ENCODE results near the gene P2RX2. TPM values are rescaled to one million over a fixed set of nuclear protein-coding genes. Genes with fewer than 3 reads are reported as not detected.

P2RX2 gene
- total and polyA plus RNA-seq, 2 of the 4 experiments (the other 2 are of a cell fraction), result not detected

DNA sequence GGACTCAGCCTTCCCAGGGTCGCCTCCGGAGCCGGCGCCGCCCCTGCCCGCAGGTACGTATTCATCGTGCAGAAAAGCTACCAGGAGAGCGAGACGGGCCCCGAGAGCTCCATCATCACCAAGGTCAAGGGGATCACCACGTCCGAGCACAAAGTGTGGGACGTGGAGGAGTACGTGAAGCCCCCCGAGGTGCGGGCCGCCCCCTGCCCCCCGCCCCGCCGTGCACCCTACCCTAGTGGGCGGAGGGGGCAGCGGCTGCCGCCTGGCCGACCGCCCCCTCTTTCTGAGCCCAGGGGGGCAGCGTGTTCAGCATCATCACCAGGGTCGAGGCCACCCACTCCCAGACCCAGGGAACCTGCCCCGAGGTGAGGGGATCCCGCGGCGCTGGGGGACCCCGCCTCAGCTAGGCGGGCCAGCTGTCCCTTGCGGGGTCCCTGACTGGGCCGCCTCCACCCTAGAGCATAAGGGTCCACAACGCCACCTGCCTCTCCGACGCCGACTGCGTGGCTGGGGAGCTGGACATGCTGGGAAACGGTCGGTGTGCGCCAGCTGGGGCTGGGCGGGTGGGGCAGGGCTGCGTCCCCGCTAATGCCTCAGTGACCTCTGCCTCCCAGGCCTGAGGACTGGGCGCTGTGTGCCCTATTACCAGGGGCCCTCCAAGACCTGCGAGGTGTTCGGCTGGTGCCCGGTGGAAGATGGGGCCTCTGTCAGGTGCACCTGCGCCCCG, 973 bp downstream of the P2RX2 start (continued):
- no peak for TF ChIP-seq POLR2A (IDR thresholded peaks at IDR 0.05; ENCODE audit: low read depth, low read length)

- Histone ChIP-seq H2BK20ac (ENCODE audit: low read depth, low read length) (no peak overlapping the region), H2BK15ac (ENCODE audit: low read depth, low read length) (no peak overlapping the region), H3K4ac (ENCODE audit: low read depth, low read length) (no peak overlapping the region), H3K36me3 (ENCODE audit: control insufficient read depth, insufficient read depth, low read length) (peaks cover 4% of the 10 kb centered on the region; the same call in 1 of the 2 replicates), H3K79me1 (ENCODE audit: low read depth in 1 of 2, low read length in 2 of 2) (no peaks in the 10 kb centered on the region), H2BK5ac (ENCODE audit: low read depth, low read length, poor library complexity, severe bottlenecking) (no peak overlapping the region), H4K20me1 (ENCODE audit: insufficient read depth, low read length) (no peaks in the 10 kb centered on the region), H3K27me3 (ENCODE audit: control insufficient read depth, insufficient read depth, low read length) (peaks cover 37% of the 10 kb centered on the region), H2AFZ (replicated peaks; ENCODE audit: low read length, poor library complexity) (no peak overlapping the region), H2BK120ac (ENCODE audit: low read depth, low read length) (no peak overlapping the region), H3K9ac (ENCODE audit: low read depth, low read length) (no peak overlapping the region), H3K9me3 (ENCODE audit: control insufficient read depth, insufficient read depth, low read length) (peaks cover 20% of the 10 kb centered on the region), H3K4me1 (ENCODE audit: control insufficient read depth, insufficient read depth, low read length) (peaks cover 12% of the 10 kb centered on the region), H3K14ac (replicated peaks; ENCODE audit: low read depth, low read length) (no peak overlapping the region), H3K18ac (ENCODE audit: low read depth, low read length) (no peak overlapping the region), H3K4me2 (ENCODE audit: low read depth, low read length) (no peak overlapping the region), H3K23ac (ENCODE audit: low read depth, low read length) (no peak overlapping the region), H2AK5ac (ENCODE audit: low read depth, low read length) (no peak overlapping the region), H3K27ac (ENCODE audit: insufficient read depth, low read length) (no peak overlapping the region), H3K56ac (ENCODE audit: extremely low read depth, insufficient read depth, low read length) (no peak overlapping the region), H3K4me3 (ENCODE audit: insufficient read depth, low read depth, low read length) (no peak overlapping the region), H4K8ac (ENCODE audit: low read depth in 2 of 2, low read length in 2 of 2) (no peak overlapping the region), H4K5ac (ENCODE audit: low read depth, low read length) (no peak overlapping the region), H4K91ac (ENCODE audit: insufficient read depth, low read depth, low read length) (no peak overlapping the region), H3K9me1 (ENCODE audit: insufficient read depth, low read length) (peaks cover 7% of the 10 kb centered on the region; the same call in 1 of the 2 replicates), H2AK9ac (replicated peaks; ENCODE audit: low read depth, low read length, poor library complexity) (peak overlapping the region; percentile 42)
- ChIA-PET POLR2A (ENCODE audit: unreplicated experiment) (no interaction called here), CTCF (no interaction called here)
- no peak for ATAC-seq (ENCODE audit: low read depth)
- in situ Hi-C loops (cut with MboI; ENCODE audit: low sequenced_read_pairs) (no loop called here), intact Hi-C loops (cut with micrococcal nuclease) (no loop called here), dilution Hi-C loops (cut with HindIII; ENCODE audit: low sequenced_read_pairs, unreplicated experiment) (no loop called here)
- DNase-seq, result no peak
- 100% methylated on average over 2 of the region's 29 CpGs; no CpG with 5 or more reads in 1 of the 2 experiments for WGBS, 2 experiments (ENCODE audit: extremely low coverage in 2 of 2, insufficient read length in 1 of 2)
- no TSS peak for BruUV-seq (replicated peaks)
- TF ChIP-seq RCOR1 (IDR thresholded peaks at IDR 0.05; ENCODE audit: insufficient replicate concordance, low read length), result no peak
- TF ChIP-seq NFE2L2 (IDR thresholded peaks at IDR 0.05; ENCODE audit: low read depth, low read length), result no peak
- no peak for TF ChIP-seq BHLHE40 (IDR thresholded peaks at IDR 0.05; ENCODE audit: low read depth, low read length)
- TF ChIP-seq, protein P1, sequence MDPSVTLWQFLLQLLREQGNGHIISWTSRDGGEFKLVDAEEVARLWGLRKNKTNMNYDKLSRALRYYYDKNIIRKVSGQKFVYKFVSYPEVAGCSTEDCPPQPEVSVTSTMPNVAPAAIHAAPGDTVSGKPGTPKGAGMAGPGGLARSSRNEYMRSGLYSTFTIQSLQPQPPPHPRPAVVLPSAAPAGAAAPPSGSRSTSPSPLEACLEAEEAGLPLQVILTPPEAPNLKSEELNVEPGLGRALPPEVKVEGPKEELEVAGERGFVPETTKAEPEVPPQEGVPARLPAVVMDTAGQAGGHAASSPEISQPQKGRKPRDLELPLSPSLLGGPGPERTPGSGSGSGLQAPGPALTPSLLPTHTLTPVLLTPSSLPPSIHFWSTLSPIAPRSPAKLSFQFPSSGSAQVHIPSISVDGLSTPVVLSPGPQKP (IDR thresholded peaks at IDR 0.05; ENCODE audit: borderline replicate concordance, low read depth, low read length), result no peak
- no peak for TF ChIP-seq POLR2A (IDR thresholded peaks at IDR 0.05; ENCODE audit: low read depth, low read length)
- no peak for TF ChIP-seq CHD1 (IDR thresholded peaks at IDR 0.05; ENCODE audit: low read depth, low read length)
- no peak for TF ChIP-seq FOS (IDR thresholded peaks at IDR 0.05; ENCODE audit: low read depth, low read length)
- TF ChIP-seq MAZ (IDR thresholded peaks at IDR 0.05; ENCODE audit: borderline replicate concordance, low read depth, low read length), result no peak
- TF ChIP-seq CTCF (conservative IDR thresholded peaks at IDR 0.05; ENCODE audit: low read depth, low read length), result no peak
- TF ChIP-seq SMC3 (IDR thresholded peaks at IDR 0.05; ENCODE audit: low read depth, low read length), result no peak
- no peak for TF ChIP-seq MXI1 (IDR thresholded peaks at IDR 0.05; ENCODE audit: borderline replicate concordance, low read depth, low read length)
Observed at GRCh38 chr12:132620113-132620898, 1.7 kb downstream of the P2RX2 start.

Measured in IMR-90 (cell line).